HepG2 (cell line): ENCODE results near the gene BSN. TPM values are rescaled to one million over a fixed set of nuclear protein-coding genes. Genes with fewer than 3 reads are reported as not detected.

Experiments
- ATAC-seq: fragments of 200-7000 bp; cut with Tn5 transposase; 3 replicates; pipeline ENCODE4 v1.9.1; 2020; ENCODE audit warnings: mild to moderate bottlenecking, moderate library complexity
- BruUV-seq: library from RNA; stranded (reverse); fragments of 400-500 nt; replicated peaks from 2 replicates; lab custom pipeline; 2021; lab: Mats Ljungman, UMichigan
- CTCF ChIA-PET: fragments of 300-600 bp; formaldehyde crosslinking; extraction: SDS; loops from one replicate; lab custom pipeline; 2021; ENCODE audit warnings: low total read pairs, inconsistent platforms, low intra/inter-chr PET ratio; lab: Yijun Ruan, JAX
- POLR2A ChIA-PET: fragments of 350-600 bp; sonication (Branson Sonifier 250); formaldehyde crosslinking; loops from one replicate; lab custom pipeline; 2020; ENCODE audit warnings: antibody characterized with exemption, inconsistent platforms; lab: Yijun Ruan, JAX
- DNase-seq: peaks from one replicate; pipeline ENCODE4 v3.0.0-alpha.2; 2015; ENCODE audit warnings: low spot score
- FAIRE-seq: peaks from 3 replicates; lab custom pipeline; 2011; peaks lifted over from hg19 to GRCh38; lab: Jason Lieb, UNC
- H2AFZ ChIP-seq: one replicate; pipeline ENCODE4 v1.6.1; 2011; ENCODE audit warnings: low read length, inconsistent platforms
- H3K27ac ChIP-seq: fragments of 300-600 bp; 3 replicates; pipeline ENCODE4 v1.8.0; 2011; ENCODE audit warnings: mixed run types, mild to moderate bottlenecking, mixed read lengths, low read length, inconsistent platforms; ENCODE audit not compliant: insufficient read depth; ENCODE audit errors: extremely low read length
- H3K27me3 ChIP-seq, 2 experiments: fragments of 200-600 bp in 1 of 2; 2 replicates in 1 of 2; 3 replicates in 1 of 2; pipeline versions ENCODE4 v1.6.0 to v1.8.0; 2011; ENCODE audit warnings: low read length in 2 of 2, mild to moderate bottlenecking in 2 of 2, moderate library complexity in 2 of 2, inconsistent platforms in 1 of 2; ENCODE audit not compliant: insufficient read depth in 2 of 2, control insufficient read depth in 1 of 2
- H3K36me3 ChIP-seq, 2 experiments: fragments of 200-600 bp in 1 of 2; replicated peaks in 1 of 2; 2 replicates in 1 of 2; 3 replicates in 1 of 2; pipeline versions ENCODE4 v1.5.1 to v1.8.0; 2011; ENCODE audit warnings: low read length in 2 of 2, inconsistent platforms in 1 of 2; ENCODE audit not compliant: insufficient read depth in 2 of 2, control insufficient read depth in 1 of 2
- H3K4me1 ChIP-seq: 2 replicates; pipeline ENCODE4 v1.5.1; 2012; ENCODE audit warnings: low read length, inconsistent platforms; ENCODE audit not compliant: insufficient read depth
- H3K4me2 ChIP-seq: 2 replicates; pipeline ENCODE4 v1.6.0; 2011; ENCODE audit warnings: low read depth, low read length, inconsistent platforms
- H3K4me3 ChIP-seq, 3 experiments: fragments of 200-600 bp in 1 of 3; sonication (generic), shearing (Covaris generic) in 1 of 3; replicated peaks in 1 of 3; 2 replicates each; pipeline ENCODE4 v1.5.1; 2011 to 2016; ENCODE audit warnings: low read length in 3 of 3, inconsistent platforms in 2 of 3, low read depth in 2 of 3, mild to moderate bottlenecking in 2 of 3, control low read depth in 1 of 3, mixed read lengths in 1 of 3; ENCODE audit not compliant: insufficient read depth in 1 of 3
- H3K79me2 ChIP-seq: one replicate; pipeline ENCODE4 v1.6.1; 2011; ENCODE audit warnings: low read length, inconsistent platforms; ENCODE audit not compliant: insufficient read depth
- H3K9ac ChIP-seq: 2 replicates; pipeline ENCODE4 v1.6.0; 2011; ENCODE audit warnings: mild to moderate bottlenecking, low read depth, low read length, inconsistent platforms; ENCODE audit not compliant: insufficient read depth
- H3K9me3 ChIP-seq: 2 replicates; pipeline ENCODE4 v1.5.1; 2012; ENCODE audit warnings: mild to moderate bottlenecking, low read length
- H4K20me1 ChIP-seq: 2 replicates; pipeline ENCODE4 v1.6.0; 2011; ENCODE audit warnings: inconsistent platforms, mild to moderate bottlenecking, low read length, moderate library complexity; ENCODE audit not compliant: insufficient read depth
- AGO2 ChIP-seq: fragments of 200-400 bp; formaldehyde crosslinking; optimal IDR thresholded peaks from 2 replicates; pipeline ENCODE3; 2017; ENCODE audit warnings: mild to moderate bottlenecking, low read depth, low read length, moderate library complexity
- GFI1 ChIP-seq: sonication (generic); formaldehyde crosslinking; IDR thresholded peaks from 2 replicates; pipeline ENCODE4 v1.5.0; 2020; ENCODE audit warnings: missing genetic modification reagents, mild to moderate bottlenecking, borderline replicate concordance
- ISX ChIP-seq: sonication (generic); formaldehyde crosslinking; conservative IDR thresholded peaks from 2 replicates; pipeline ENCODE4 v1.5.0; 2020; ENCODE audit warnings: missing genetic modification reagents
- ZC3H13 ChIP-seq: sonication (generic); formaldehyde crosslinking; IDR thresholded peaks from 2 replicates; pipeline ENCODE4 v1.8.1; 2023; ENCODE audit warnings: mild to moderate bottlenecking, missing genetic modification reagents, moderate library complexity
- ZNF10 ChIP-seq: sonication (generic); formaldehyde crosslinking; IDR thresholded peaks from 2 replicates; pipeline ENCODE4 v1.4.0; 2020; ENCODE audit warnings: mild to moderate bottlenecking, low read depth, missing genetic modification reagents, borderline replicate concordance
- WGBS: methylation state at CpG from one replicate; pipeline ENCODE4 v1.1.6; 2017; ENCODE audit warnings: low lambda C conversion rate; 5-methylcytosine and 5-hydroxymethylcytosine counted together
- in situ Hi-C: cut with HindIII; loops from 2 replicates; pipeline ENCODE4 v1.10.0; 2017; ENCODE audit warnings: low pct_unique_long_range_greater_than_20kb; ENCODE audit not compliant: extremely low pct_ligation_motif_present
- intact Hi-C: fragments of 100-400 bp; cut with micrococcal nuclease; formaldehyde crosslinking; loops from one replicate; pipeline ENCODE4 v1.10.0; 2022; ENCODE audit not compliant: unreplicated experiment
- polyA plus RNA-seq, 8 experiments: library from polyadenylated mRNA; depleted of rRNA in 3 of 8; stranded (reverse) in 7 of 8; unstranded in 1 of 8; fragments of >200 nt; fragmentation: Illumina TruSeq in 4 of 8; extraction: Trizol in 4 of 8; gene quantifications; 2 replicates each; pipeline versions ENCODE4 v1.2.1 to v1.2.3, GENCODE V29; 2011 to 2016; ENCODE audit warnings: low read depth in 4 of 8, missing spikeins in 1 of 8, mixed read lengths in 1 of 8; ENCODE audit not compliant: insufficient read depth in 1 of 8
- total RNA-seq, 5 experiments: library from RNA; depleted of rRNA; stranded (reverse); fragments of >200 nt; fragmentation: Illumina TruSeq; extraction: Trizol; gene quantifications; 2 replicates each; pipeline ENCODE4 v1.2.3, GENCODE V29; 2016; ENCODE audit warnings: low read depth in 1 of 5
- TF ChIP-seq, protein P1 (sequence below): sonication (generic); formaldehyde crosslinking; IDR thresholded peaks from 2 replicates; pipeline ENCODE4 v1.5.0; 2020; ENCODE audit warnings: mild to moderate bottlenecking, missing genetic modification reagents, borderline replicate concordance
- TF ChIP-seq, protein P2 (sequence below): sonication (generic); formaldehyde crosslinking; IDR thresholded peaks from 2 replicates; pipeline ENCODE4 v1.5.1; 2020; ENCODE audit warnings: missing genetic modification reagents, mild to moderate bottlenecking, borderline replicate concordance
- TF ChIP-seq, protein P3 (sequence below): sonication (generic); formaldehyde crosslinking; IDR thresholded peaks from 2 replicates; pipeline ENCODE4 v1.5.1; 2020; ENCODE audit warnings: mild to moderate bottlenecking, missing genetic modification reagents, moderate library complexity

Gene BSN
- total and polyA plus RNA-seq, 2 of the 13 experiments (the other 11 are each of a cell fraction or from before 2014, with no cell fraction given) = 0.42 to 0.86 TPM

DNA sequence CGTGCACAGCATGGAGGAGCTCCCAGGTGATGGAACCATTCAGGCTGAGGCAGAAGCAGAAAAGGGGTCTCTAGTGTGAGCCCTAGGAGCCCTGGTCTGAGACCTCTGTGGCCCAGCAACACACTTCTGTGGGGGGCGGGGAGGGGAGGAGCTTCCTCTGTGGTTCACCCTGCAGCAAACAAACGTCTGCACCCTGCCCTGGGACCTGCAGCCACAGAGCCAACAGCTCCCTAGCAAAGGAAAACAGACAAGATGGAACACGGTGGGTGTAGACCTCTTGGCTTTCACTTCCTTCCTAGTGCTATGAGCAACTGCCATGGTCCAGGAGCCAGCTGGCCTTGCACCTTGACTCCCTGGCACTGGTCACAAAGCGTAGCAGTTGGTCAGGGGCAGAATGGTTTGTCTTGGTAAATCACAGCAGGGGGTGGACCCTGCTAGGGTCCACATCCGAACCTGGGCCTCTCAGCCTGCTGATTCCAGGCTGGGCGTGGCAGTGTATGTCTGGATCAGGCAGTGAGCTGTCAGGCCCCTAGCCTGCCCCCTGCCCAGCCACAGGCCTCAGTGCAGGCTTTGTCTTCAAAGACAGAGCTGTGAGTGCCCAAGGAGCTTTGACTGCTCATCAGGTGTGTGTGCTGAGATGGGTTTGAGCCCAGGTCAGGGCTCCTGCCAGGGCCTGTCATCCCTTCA lies 158.5 kb downstream of the BSN start:
- in situ Hi-C loops = no loop called here
- Histone ChIP-seq H3K27ac (peak overlapping the region; percentile 40), H3K4me1 (peaks cover 23% of the 10 kb centered on the region), H3K79me2 (no peaks in the 10 kb centered on the region), H3K4me2 (0 out of 2 replicates have a peak overlapping the region, but pooled peaks have one; percentile 6), H2AFZ (no peak overlapping the region), H3K9me3 (no peaks in the 10 kb centered on the region), H3K27me3 (no peaks in the 10 kb centered on the region), H3K36me3 (peaks cover 0 to 10% of the 10 kb centered on the region in 2 experiments; a peak in 4 of 5 replicates), H3K4me3 (no peak overlapping the region), H4K20me1 (no peaks in the 10 kb centered on the region), H3K9ac (no peak overlapping the region)
- no peak for TF ChIP-seq ISX (CRISPR knock-in tag)
- 0 out of 2 replicates have a peak, but pooled peaks have one; percentile 40 for TF ChIP-seq ZC3H13
- TF ChIP-seq, protein P1, sequence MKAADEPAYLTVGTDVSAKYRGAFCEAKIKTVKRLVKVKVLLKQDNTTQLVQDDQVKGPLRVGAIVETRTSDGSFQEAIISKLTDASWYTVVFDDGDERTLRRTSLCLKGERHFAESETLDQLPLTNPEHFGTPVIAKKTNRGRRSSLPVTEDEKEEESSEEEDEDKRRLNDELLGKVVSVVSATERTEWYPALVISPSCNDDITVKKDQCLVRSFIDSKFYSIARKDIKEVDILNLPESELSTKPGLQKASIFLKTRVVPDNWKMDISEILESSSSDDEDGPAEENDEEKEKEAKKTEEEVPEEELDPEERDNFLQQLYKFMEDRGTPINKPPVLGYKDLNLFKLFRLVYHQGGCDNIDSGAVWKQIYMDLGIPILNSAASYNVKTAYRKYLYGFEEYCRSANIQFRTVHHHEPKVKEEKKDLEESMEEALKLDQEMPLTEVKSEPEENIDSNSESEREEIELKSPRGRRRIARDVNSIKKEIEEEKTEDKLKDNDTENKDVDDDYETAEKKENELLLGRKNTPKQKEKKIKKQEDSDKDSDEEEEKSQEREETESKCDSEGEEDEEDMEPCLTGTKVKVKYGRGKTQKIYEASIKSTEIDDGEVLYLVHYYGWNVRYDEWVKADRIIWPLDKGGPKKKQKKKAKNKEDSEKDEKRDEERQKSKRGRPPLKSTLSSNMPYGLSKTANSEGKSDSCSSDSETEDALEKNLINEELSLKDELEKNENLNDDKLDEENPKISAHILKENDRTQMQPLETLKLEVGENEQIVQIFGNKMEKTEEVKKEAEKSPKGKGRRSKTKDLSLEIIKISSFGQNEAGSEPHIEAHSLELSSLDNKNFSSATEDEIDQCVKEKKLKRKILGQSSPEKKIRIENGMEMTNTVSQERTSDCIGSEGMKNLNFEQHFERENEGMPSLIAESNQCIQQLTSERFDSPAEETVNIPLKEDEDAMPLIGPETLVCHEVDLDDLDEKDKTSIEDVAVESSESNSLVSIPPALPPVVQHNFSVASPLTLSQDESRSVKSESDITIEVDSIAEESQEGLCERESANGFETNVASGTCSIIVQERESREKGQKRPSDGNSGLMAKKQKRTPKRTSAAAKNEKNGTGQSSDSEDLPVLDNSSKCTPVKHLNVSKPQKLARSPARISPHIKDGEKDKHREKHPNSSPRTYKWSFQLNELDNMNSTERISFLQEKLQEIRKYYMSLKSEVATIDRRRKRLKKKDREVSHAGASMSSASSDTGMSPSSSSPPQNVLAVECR (CRISPR knock-in tag) = 0 out of 2 replicates have a peak, but pooled peaks have one; percentile 4
- peak; percentile 5 for TF ChIP-seq AGO2
- TF ChIP-seq GFI1 (CRISPR knock-in tag) = peak; percentile 71; the same call in 1 of the 2 replicates
- no peak for TF ChIP-seq ZNF10 (CRISPR knock-in tag)
- TF ChIP-seq, protein P2, sequence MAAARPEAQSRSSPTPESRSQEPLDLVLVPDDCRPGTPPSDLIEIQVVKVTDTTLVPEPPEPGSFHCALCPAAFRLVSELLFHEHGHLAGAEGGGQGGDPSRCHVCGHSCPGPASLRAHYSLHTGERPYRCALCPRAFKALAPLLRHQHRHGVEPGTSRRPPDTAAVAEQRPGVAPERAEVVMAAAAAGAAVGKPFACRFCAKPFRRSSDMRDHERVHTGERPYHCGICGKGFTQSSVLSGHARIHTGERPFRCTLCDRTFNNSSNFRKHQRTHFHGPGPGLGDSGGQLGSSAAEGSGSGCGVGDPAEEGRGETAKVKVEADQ (CRISPR knock-in tag) = no peak
- TF ChIP-seq, protein P3, sequence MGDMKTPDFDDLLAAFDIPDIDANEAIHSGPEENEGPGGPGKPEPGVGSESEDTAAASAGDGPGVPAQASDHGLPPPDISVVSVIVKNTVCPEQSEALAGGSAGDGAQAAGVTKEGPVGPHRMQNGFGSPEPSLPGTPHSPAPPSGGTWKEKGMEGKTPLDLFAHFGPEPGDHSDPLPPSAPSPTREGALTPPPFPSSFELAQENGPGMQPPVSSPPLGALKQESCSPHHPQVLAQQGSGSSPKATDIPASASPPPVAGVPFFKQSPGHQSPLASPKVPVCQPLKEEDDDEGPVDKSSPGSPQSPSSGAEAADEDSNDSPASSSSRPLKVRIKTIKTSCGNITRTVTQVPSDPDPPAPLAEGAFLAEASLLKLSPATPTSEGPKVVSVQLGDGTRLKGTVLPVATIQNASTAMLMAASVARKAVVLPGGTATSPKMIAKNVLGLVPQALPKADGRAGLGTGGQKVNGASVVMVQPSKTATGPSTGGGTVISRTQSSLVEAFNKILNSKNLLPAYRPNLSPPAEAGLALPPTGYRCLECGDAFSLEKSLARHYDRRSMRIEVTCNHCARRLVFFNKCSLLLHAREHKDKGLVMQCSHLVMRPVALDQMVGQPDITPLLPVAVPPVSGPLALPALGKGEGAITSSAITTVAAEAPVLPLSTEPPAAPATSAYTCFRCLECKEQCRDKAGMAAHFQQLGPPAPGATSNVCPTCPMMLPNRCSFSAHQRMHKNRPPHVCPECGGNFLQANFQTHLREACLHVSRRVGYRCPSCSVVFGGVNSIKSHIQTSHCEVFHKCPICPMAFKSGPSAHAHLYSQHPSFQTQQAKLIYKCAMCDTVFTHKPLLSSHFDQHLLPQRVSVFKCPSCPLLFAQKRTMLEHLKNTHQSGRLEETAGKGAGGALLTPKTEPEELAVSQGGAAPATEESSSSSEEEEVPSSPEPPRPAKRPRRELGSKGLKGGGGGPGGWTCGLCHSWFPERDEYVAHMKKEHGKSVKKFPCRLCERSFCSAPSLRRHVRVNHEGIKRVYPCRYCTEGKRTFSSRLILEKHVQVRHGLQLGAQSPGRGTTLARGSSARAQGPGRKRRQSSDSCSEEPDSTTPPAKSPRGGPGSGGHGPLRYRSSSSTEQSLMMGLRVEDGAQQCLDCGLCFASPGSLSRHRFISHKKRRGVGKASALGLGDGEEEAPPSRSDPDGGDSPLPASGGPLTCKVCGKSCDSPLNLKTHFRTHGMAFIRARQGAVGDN = peak; percentile 38
- peak; percentile 42 for ATAC-seq
- DNase-seq = no peak
- 56% methylated on average over 3 of the region's 7 CpGs for WGBS
- intact Hi-C loops = no loop called here
- ChIA-PET CTCF (no interaction called here), POLR2A (no interaction called here)
- no TSS peak for BruUV-seq
- FAIRE-seq = no peak
